T-cell (primary cell): ENCODE data around the gene MRM2. TPM values are rescaled to one million over a fixed set of nuclear protein-coding genes. Genes with fewer than 3 reads are reported as not detected.
"Not testable (repeated sequence)": the region's sequence is repeated elsewhere in the genome, so short reads cannot be mapped to it uniquely, and the experiment has no call there.

ENCODE experiments used
- ATAC-seq, 4 experiments: fragments of 200-7000 bp in 3 of 4; fragments of 150-1000 bp in 1 of 4; cut with Tn5 transposase; replicated peaks in 1 of 4; 1 replicate in 3 of 4; 2 replicates in 1 of 4; pipeline ENCODE4 v1.10.0; 2021; ENCODE audit warnings: moderate library complexity in 3 of 4, mild to moderate bottlenecking in 2 of 4, moderate number of reproducible peaks in 1 of 4
- CTCF ChIA-PET, 2 donors: fragments of 300-600 bp; sonication (Branson Sonifier 250); formaldehyde crosslinking; loops; one replicate each; lab custom pipeline; 2022; ENCODE audit warnings: antibody characterized with exemption in 2 of 2; lab: Charles Lee
- POLR2A ChIA-PET, 2 donors: fragments of 300-600 bp; sonication (Branson Sonifier 250); formaldehyde crosslinking; loops; one replicate each; lab custom pipeline; 2022; ENCODE audit warnings: antibody characterized with exemption in 2 of 2; lab: Charles Lee
- DNase-seq, 35 experiments: peaks; one replicate each; pipeline versions ENCODE4 v3.0.0 to v3.0.0-alpha.2; 2013 to 2023
- H3K27ac ChIP-seq: one replicate; pipeline ENCODE4 v1.5.1; 2013; ENCODE audit warnings: low read length
- H3K27me3 ChIP-seq, 2 experiments: replicated peaks in 1 of 2; 1 replicate in 1 of 2; 2 replicates in 1 of 2; pipeline versions ENCODE4 v1.6.1 to v1.7.0; 2013; ENCODE audit warnings: low read length in 1 of 2, mixed read lengths in 1 of 2; ENCODE audit not compliant: control insufficient read depth in 2 of 2, insufficient read depth in 2 of 2; ENCODE audit errors: extremely low read depth in 1 of 2
- H3K36me3 ChIP-seq, 2 donors: 1 replicate in 1 of 2; 2 replicates in 1 of 2; pipeline versions ENCODE4 v1.6.1 to v1.7.0; 2013; ENCODE audit warnings: low read length in 1 of 2; ENCODE audit not compliant: control insufficient read depth in 2 of 2, insufficient read depth in 1 of 2; ENCODE audit errors: extremely low read depth in 1 of 2
- H3K4me1 ChIP-seq, 2 experiments: 1 replicate in 1 of 2; 2 replicates in 1 of 2; pipeline versions ENCODE4 v1.6.1 to v1.7.0; 2013; ENCODE audit warnings: low read length in 2 of 2, mixed read lengths in 1 of 2; ENCODE audit not compliant: insufficient read depth in 2 of 2, control insufficient read depth in 1 of 2; ENCODE audit errors: extremely low read depth in 1 of 2
- H3K4me3 ChIP-seq, 2 donors: 1 replicate in 1 of 2; 2 replicates in 1 of 2; pipeline versions ENCODE4 v1.5.1 to v1.7.0; 2013; ENCODE audit warnings: mild to moderate bottlenecking in 2 of 2, low read length in 1 of 2, moderate library complexity in 1 of 2; ENCODE audit not compliant: control insufficient read depth in 1 of 2; ENCODE audit errors: extremely low read depth in 1 of 2
- H3K9me3 ChIP-seq: 2 replicates; pipeline ENCODE4 v1.7.0; 2013
- H3K27ac Mint-ChIP-seq, 2 donors: one replicate each; pipeline ENCODE4 v1.8.0; 2020 to 2021; ENCODE audit warnings: mild to moderate bottlenecking in 2 of 2, mixed read lengths in 2 of 2
- H3K27me3 Mint-ChIP-seq, 2 donors: one replicate each; pipeline ENCODE4 v1.8.0; 2021 to 2022; ENCODE audit warnings: mixed read lengths in 2 of 2
- H3K36me3 Mint-ChIP-seq: one replicate; pipeline ENCODE4 v1.8.0; 2021; ENCODE audit warnings: mixed read lengths
- H3K4me1 Mint-ChIP-seq, 3 donors: one replicate each; pipeline ENCODE4 v1.8.0; 2020 to 2022; ENCODE audit warnings: mixed read lengths in 3 of 3, mild to moderate bottlenecking in 1 of 3
- H3K4me3 Mint-ChIP-seq, 3 donors: one replicate each; pipeline ENCODE4 v1.8.0; 2020 to 2022; ENCODE audit warnings: mild to moderate bottlenecking in 3 of 3, mixed read lengths in 3 of 3, moderate library complexity in 3 of 3
- H3K9me3 Mint-ChIP-seq, 3 donors: one replicate each; pipeline ENCODE4 v1.8.0; 2020 to 2022; ENCODE audit warnings: mixed read lengths in 3 of 3
- WGBS: methylation state at CpG from one replicate; pipeline ENCODE4 v1.1.5; 2013; ENCODE audit warnings: missing lambda C conversion rate; ENCODE audit not compliant: insufficient coverage; 5-methylcytosine and 5-hydroxymethylcytosine counted together
- total RNA-seq, 35 experiments: library from RNA in 6 of 35; stranded (reverse) in 6 of 35; fragments of 120-200 nt in 1 of 35; gene quantifications; one replicate each; pipeline versions ENCODE4 v1.2.1 to v1.2.4 and lab custom pipeline; 2013 to 2026

The MRM2 gene
- total RNA-seq, 5 donors from 2014 or later (not counting 1 experiment from before 2014, with no cell fraction given): 6.5 to 20.0 (median 17.9) TPM

DNA sequence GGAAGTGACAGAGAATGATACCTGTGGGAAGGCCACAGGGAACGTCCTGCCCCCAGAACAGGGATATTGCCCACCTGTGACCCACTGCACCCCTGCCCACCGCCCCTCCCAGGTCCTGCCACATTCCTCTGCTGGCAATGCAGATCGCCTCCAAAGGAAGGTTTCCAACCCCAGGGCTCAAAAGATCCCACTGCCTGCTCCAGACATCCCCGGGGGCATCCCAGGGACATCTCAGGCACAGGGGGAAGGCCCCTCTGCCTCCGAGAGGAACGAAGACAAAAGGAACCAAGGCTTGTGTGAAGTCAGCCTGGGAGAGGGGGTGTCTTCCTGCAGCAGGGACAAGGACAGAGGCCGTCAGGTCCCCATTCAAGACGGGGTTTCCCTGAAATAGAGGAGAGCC lies 28.5 kb upstream of the MRM2 start:
- 89% methylated on average over 5 of the region's 8 CpGs for WGBS
- ATAC-seq: no peak
- H3K4me3 Mint-ChIP-seq: no peak overlapping the region

GRCh38 chr7:2269991-2270460 lies 28.0 kb upstream of the MRM2 start:
- Histone ChIP-seq H3K36me3 (peaks cover 6 to 12% of the 10 kb centered on the region in 2 donors), H3K4me1 (no peaks in the 10 kb centered on the region), H3K27me3 (no peaks in the 10 kb centered on the region), H3K27ac (no peak overlapping the region), H3K4me3 (no peak overlapping the region), H3K9me3 (no peaks in the 10 kb centered on the region)
- CTCF ChIA-PET: no interaction called here
- POLR2A ChIA-PET: interaction anchor here in 1 of 2 donors (0.6 kb wide), 1 partner anchor 11 kb away, joined by 3 read pairs; no protein-coding TSS in a partner anchor
- ATAC-seq (no peak), DNase-seq (no peak)
- no peak overlapping the region for H3K4me3 Mint-ChIP-seq
- peaks cover 15% of the 10 kb centered on the region for H3K36me3 Mint-ChIP-seq
- H3K27me3 Mint-ChIP-seq: no peaks in the 10 kb centered on the region
- WGBS: 97% methylated on average over 5 of the region's 10 CpGs
- no peaks in the 10 kb centered on the region for H3K4me1 Mint-ChIP-seq
- no peak overlapping the region for H3K27ac Mint-ChIP-seq
- H3K9me3 Mint-ChIP-seq: no peaks in the 10 kb centered on the region

More for the DNA sequence above, 28.5 kb upstream of the MRM2 start:
- H3K4me3 ChIP-seq: no peak overlapping the region
- H3K9me3 ChIP-seq: no peaks in the 10 kb centered on the region
- Mint-ChIP-seq H3K27ac (no peak overlapping the region), H3K36me3 (peaks cover 15% of the 10 kb centered on the region), H3K27me3 (no peaks in the 10 kb centered on the region), H3K4me1 (no peaks in the 10 kb centered on the region), H3K9me3 (no peaks in the 10 kb centered on the region)
- H3K27ac ChIP-seq: no peak overlapping the region
- no peak for DNase-seq
- peaks cover 6 to 12% of the 10 kb centered on the region in 2 donors for H3K36me3 ChIP-seq
- H3K4me1 ChIP-seq: no peaks in the 10 kb centered on the region
- no peaks in the 10 kb centered on the region for H3K27me3 ChIP-seq
- POLR2A ChIA-PET: interaction anchor here in 1 of 2 donors (0.6 kb wide), 1 partner anchor 10 kb away, joined by 3 read pairs; no protein-coding TSS in a partner anchor
- CTCF ChIA-PET: no interaction called here

DNA sequence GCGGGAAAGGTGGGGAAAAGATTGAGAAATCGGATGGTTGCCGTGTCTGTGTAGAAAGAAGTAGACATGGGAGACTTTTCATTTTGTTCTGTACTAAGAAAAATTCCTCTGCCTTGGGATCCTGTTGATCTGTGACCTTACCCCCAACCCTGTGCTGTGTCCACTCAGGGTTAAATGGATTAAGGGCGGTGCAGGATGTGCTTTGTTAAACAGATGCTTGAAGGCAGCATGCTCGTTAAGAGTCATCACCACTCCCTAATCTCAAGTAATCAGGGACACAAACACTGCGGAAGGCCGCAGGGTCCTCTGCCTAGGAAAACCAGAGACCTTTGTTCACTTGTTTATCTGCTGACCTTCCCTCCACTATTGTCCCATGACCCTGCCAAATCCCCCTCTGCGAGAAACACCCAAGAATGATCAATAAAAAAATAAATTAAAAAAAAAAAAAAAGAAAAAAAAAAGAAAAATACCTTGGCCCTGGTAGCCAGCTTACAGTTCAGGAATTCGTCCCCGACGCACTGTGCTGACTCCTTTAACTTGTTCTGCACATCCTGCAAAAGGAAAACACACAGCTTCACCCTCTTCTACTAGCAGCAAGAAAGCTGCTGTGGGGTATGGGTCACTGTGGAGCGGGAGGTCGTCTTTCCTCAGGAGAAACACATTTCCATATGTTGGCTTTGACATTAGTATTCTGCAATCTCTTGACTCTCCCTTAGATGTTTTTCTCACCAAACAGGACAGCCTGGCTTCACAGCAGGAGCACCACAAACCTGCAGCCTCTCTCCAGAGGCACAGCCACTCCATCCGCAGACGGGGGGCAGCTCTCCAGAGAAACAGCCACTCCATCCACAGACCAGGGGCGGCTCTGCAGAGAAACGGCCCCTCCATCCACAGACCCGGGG lies 27.3 kb upstream of the MRM2 start:
- 100% methylated on average over 2 of the region's 18 CpGs for WGBS
- DNase-seq, H3K27me3 ChIP-seq, H3K9me3 ChIP-seq, H3K9me3 Mint-ChIP-seq, CTCF ChIA-PET, H3K27ac ChIP-seq, H3K27ac Mint-ChIP-seq, POLR2A ChIA-PET, H3K4me3 ChIP-seq, H3K4me1 Mint-ChIP-seq, H3K4me1 ChIP-seq, ATAC-seq, H3K4me3 Mint-ChIP-seq, H3K27me3 Mint-ChIP-seq: not testable (repeated sequence)
- peaks cover 6 to 10% of the 10 kb centered on the region in 2 donors for H3K36me3 ChIP-seq
- peaks cover 18% of the 10 kb centered on the region for H3K36me3 Mint-ChIP-seq

DNA sequence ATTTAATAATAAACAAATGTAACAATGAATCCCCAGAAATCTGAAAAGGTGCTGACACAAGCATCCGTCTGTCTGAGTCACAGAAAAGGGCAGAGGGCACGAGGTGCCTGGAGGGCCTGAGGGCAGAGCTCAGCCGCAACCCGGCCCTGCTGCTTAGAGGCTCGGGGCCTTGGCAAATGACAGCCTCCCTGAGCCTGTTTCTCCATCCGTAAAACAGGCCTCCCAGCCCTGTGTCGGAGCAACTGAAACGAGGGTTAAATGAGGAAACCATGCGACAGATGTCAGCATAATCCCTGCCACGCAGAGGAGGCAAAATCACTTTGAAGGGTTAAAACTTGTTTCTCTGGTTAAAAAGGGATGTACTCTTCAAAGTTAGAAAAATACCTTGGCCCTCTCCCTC lies 24.9 kb upstream of the MRM2 start:
- H3K9me3 Mint-ChIP-seq: no peaks in the 10 kb centered on the region
- H3K27ac Mint-ChIP-seq: no peak overlapping the region
- DNase-seq (no peak), ATAC-seq (no peak)
- H3K27ac ChIP-seq: no peak overlapping the region
- H3K4me3 Mint-ChIP-seq: no peak overlapping the region
- WGBS: 93% methylated on average over 8 of the region's 10 CpGs
- H3K9me3 ChIP-seq: no peaks in the 10 kb centered on the region
- H3K4me1 Mint-ChIP-seq: peaks cover 2 to 3% (median 3%) of the 10 kb centered on the region in 3 donors
- peaks cover 15% of the 10 kb centered on the region for H3K36me3 Mint-ChIP-seq
- no peaks in the 10 kb centered on the region for H3K27me3 ChIP-seq
- no peak overlapping the region for H3K4me3 ChIP-seq
- CTCF ChIA-PET: no interaction called here
- POLR2A ChIA-PET: no interaction called here
- peaks cover 4 to 10% of the 10 kb centered on the region in 2 donors for H3K36me3 ChIP-seq
- H3K4me1 ChIP-seq: peaks cover 2 to 3% of the 10 kb centered on the region in 2 experiments
- no peaks in the 10 kb centered on the region for H3K27me3 Mint-ChIP-seq

- POLR2A ChIA-PET: interaction anchor here in 1 of 2 donors (0.6 kb wide), 1 partner anchor 19 kb away, joined by 6 read pairs; no protein-coding TSS in a partner anchor
- Histone ChIP-seq H3K4me3 (no peak overlapping the region), H3K9me3 (no peaks in the 10 kb centered on the region), H3K27ac (no peak overlapping the region), H3K36me3 (peaks cover 0 to 3% of the 10 kb centered on the region in 2 donors), H3K4me1 (peaks cover 2 to 17% of the 10 kb centered on the region in 2 experiments), H3K27me3 (no peaks in the 10 kb centered on the region)
- WGBS: 100% methylated on average over 18 of the region's 23 CpGs
- Mint-ChIP-seq H3K4me3 (no peak overlapping the region), H3K27me3 (no peaks in the 10 kb centered on the region), H3K36me3 (peaks cover 10% of the 10 kb centered on the region), H3K9me3 (no peaks in the 10 kb centered on the region), H3K27ac (peak overlapping the region in 1 of 2 donors; percentile 37), H3K4me1 (peaks cover 10 to 12% (median 11%) of the 10 kb centered on the region in 3 donors)
- DNase-seq: no peak
- no peak for ATAC-seq
- CTCF ChIA-PET: no interaction called here
These were observed 22.2 kb upstream of the MRM2 start for GRCh38 chr7:2264158-2264557.

- no peak overlapping the region for H3K4me3 Mint-ChIP-seq
- no peak overlapping the region for H3K27ac ChIP-seq
These were observed 21.2 kb upstream of the MRM2 start for GRCh38 chr7:2263176-2263575.

More at GRCh38 chr7:2263176-2263575, 21.2 kb upstream of the MRM2 start:
- Histone ChIP-seq H3K9me3 (no peaks in the 10 kb centered on the region), H3K4me3 (no peak overlapping the region), H3K27me3 (no peaks in the 10 kb centered on the region), H3K36me3 (peaks cover 0 to 3% of the 10 kb centered on the region in 2 donors), H3K4me1 (peaks cover 2 to 22% of the 10 kb centered on the region in 2 experiments)
- peaks cover 10% of the 10 kb centered on the region for H3K36me3 Mint-ChIP-seq
- H3K27ac Mint-ChIP-seq: no peak overlapping the region
- DNase-seq: no peak
- POLR2A ChIA-PET: no interaction called here
- H3K27me3 Mint-ChIP-seq: no peaks in the 10 kb centered on the region
- peaks cover 10 to 12% (median 11%) of the 10 kb centered on the region in 3 donors for H3K4me1 Mint-ChIP-seq
- 97% methylated on average over 16 of the region's 18 CpGs for WGBS
- CTCF ChIA-PET: no interaction called here
- no peak for ATAC-seq
- H3K9me3 Mint-ChIP-seq: no peaks in the 10 kb centered on the region
